Lower leg skin (tissue), 4 donors: ENCODE data around the gene CDX1. TPM values are rescaled to one million over a fixed set of nuclear protein-coding genes. Genes with fewer than 3 reads are reported as not detected.

Experiments
- DNase-seq, 2 donors: peaks; one replicate each; pipeline ENCODE4 v3.0.0-alpha.2; 2019; ENCODE audit warnings: low spot score in 2 of 2
- H3K4me3 ChIP-seq: fragments of 200-600 bp; sonication (generic); 2 replicates; pipeline ENCODE4 v1.5.1; 2017; ENCODE audit warnings: mild to moderate bottlenecking, low read depth; ENCODE audit not compliant: poor library complexity, severe bottlenecking
- CTCF ChIP-seq, 3 donors: fragments of 450-650 bp; IDR thresholded peaks; one replicate each; pipeline ENCODE4 v1.5.1; 2016; ENCODE audit warnings: antibody characterized with exemption in 3 of 3, mild to moderate bottlenecking in 3 of 3, moderate library complexity in 2 of 3
- POLR2A ChIP-seq, 2 donors: fragments of 450-650 bp; IDR thresholded peaks; one replicate each; pipeline ENCODE4 v1.6.1; 2016 to 2017; ENCODE audit warnings: antibody characterized with exemption in 2 of 2, mild to moderate bottlenecking in 1 of 2, moderate library complexity in 1 of 2
- WGBS, 2 donors: methylation state at CpG; one replicate each; pipeline ENCODE4 v1.1.5; 2018; 5-methylcytosine and 5-hydroxymethylcytosine counted together
- intact Hi-C: fragments of 100-400 bp; cut with DNase I; formaldehyde crosslinking; loops from one replicate; pipeline ENCODE4 v1.15.0; 2023; ENCODE audit warnings: low total_unique reads
- total RNA-seq, 4 donors: library from RNA; depleted of rRNA; stranded (reverse); fragments of >200 nt; gene quantifications; one replicate each; pipeline ENCODE4 v1.1.0, GENCODE V29; 2016

CDX1 gene
- total RNA-seq, 4 donors from 2014 or later: not detected

GRCh38 chr5:150120617-150121447, 45.7 kb upstream of the CDX1 start:
- H3K4me3 ChIP-seq: no peak overlapping the region
- intact Hi-C loops: no loop called here
- 91% methylated on average over 19 of the region's 19 CpGs for WGBS, 2 donors
- peak in 1 of 2 donors; percentile 79 for DNase-seq
- no peak for TF ChIP-seq POLR2A (IDR thresholded peaks at IDR 0.05)
- TF ChIP-seq CTCF (IDR thresholded peaks at IDR 0.05): no peak

GRCh38 chr5:150121448-150122157, 45.0 kb upstream of the CDX1 start:
- TF ChIP-seq POLR2A (IDR thresholded peaks at IDR 0.05): no peak
- TF ChIP-seq CTCF (IDR thresholded peaks at IDR 0.05): no peak
- 91 to 95% methylated on average over 14 of the region's 14 CpGs for WGBS, 2 donors
- DNase-seq: peak in 1 of 2 donors; percentile 77
- intact Hi-C loops: no loop called here
- no peak overlapping the region for H3K4me3 ChIP-seq

- WGBS, 2 donors: 65 to 66% methylated on average over 5 of the region's 5 CpGs
- TF ChIP-seq POLR2A (IDR thresholded peaks at IDR 0.05): no peak
- TF ChIP-seq CTCF (IDR thresholded peaks at IDR 0.05): no peak
- DNase-seq: peak in 1 of 2 donors; percentile 83
- H3K4me3 ChIP-seq: no peak overlapping the region
- intact Hi-C loops: no loop called here
Measured at GRCh38 chr5:150122158-150122510, 44.4 kb upstream of the CDX1 start.

GRCh38 chr5:150122536-150123481, 43.8 kb upstream of the CDX1 start:
- TF ChIP-seq CTCF (IDR thresholded peaks at IDR 0.05) (no peak), POLR2A (IDR thresholded peaks at IDR 0.05) (no peak)
- no peak for DNase-seq
- 89 to 97% methylated on average over 14 to 15 of the region's 15 CpGs for WGBS, 2 donors
- intact Hi-C loops: no loop called here
- no peak overlapping the region for H3K4me3 ChIP-seq

- TF ChIP-seq CTCF (IDR thresholded peaks at IDR 0.05) (no peak), POLR2A (IDR thresholded peaks at IDR 0.05) (no peak)
- WGBS, 2 donors: 77 to 79% methylated on average over 4 of the region's 4 CpGs
- H3K4me3 ChIP-seq: no peak overlapping the region
- no peak for DNase-seq
- intact Hi-C loops: no loop called here
Measured at GRCh38 chr5:150123542-150123941, 43.0 kb upstream of the CDX1 start.
